Amygdala (tissue), 56 donors: ENCODE data around the gene AKAP8L.

Experiments
- DNase-seq, 56 donors: peaks; one replicate each; lab custom pipeline; 2025; lab: John Stamatoyannopoulos, UW

The AKAP8L gene

DNA sequence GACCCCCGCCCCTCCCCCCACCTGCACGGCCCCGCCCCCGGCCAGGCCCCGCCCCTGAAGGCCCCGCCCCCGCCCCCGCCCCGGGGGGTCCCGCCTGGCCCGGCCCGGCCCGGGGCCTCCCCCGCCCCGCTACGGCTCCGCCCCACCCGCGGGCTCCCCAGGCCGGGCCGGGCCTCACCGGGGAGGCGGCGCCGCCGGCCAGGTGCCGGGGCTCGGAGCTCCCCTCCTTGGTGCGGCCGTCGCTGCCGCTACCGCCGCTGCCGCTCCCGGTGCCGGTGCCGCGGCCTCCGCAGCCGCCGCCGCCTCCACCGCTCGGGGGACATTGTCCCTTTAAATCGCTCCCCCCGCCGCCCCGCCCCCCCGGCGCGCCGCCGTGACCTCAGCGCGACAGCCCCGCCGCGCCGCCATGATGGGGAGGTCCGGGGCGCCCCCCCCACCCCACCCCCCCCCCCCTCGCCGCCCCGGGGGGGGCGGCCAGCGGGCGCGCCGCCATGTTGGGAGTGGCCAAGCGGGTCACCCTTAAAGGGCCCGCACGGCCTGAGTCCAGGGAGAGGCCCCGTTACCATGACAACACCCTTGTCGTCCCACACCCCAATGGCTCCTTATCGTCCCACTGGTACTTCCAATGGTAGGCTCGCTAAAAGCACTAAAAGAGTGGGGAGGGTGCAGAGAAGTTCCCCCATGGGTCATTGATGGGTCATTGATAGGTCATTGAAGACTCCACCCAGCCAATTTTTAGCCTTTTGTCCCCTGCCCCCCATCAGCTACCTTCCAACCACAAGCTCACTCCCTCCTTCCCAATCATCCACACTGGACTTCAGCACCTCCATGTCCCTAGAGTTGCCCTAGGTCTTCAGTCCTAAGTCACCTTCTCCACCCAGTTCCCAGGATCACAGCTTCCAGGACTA, 31.1 kb upstream of the AKAP8L start, which contains the start of gene WIZ:
WIZ (minus strand) TSS at position 337 of the 908 bp plus-strand sequence. CDS start 1,649 bp downstream, outside the sequence.
- DNase-seq: peak in 50 of 56 donors; percentile 22 to 83 (median 62)

DNA sequence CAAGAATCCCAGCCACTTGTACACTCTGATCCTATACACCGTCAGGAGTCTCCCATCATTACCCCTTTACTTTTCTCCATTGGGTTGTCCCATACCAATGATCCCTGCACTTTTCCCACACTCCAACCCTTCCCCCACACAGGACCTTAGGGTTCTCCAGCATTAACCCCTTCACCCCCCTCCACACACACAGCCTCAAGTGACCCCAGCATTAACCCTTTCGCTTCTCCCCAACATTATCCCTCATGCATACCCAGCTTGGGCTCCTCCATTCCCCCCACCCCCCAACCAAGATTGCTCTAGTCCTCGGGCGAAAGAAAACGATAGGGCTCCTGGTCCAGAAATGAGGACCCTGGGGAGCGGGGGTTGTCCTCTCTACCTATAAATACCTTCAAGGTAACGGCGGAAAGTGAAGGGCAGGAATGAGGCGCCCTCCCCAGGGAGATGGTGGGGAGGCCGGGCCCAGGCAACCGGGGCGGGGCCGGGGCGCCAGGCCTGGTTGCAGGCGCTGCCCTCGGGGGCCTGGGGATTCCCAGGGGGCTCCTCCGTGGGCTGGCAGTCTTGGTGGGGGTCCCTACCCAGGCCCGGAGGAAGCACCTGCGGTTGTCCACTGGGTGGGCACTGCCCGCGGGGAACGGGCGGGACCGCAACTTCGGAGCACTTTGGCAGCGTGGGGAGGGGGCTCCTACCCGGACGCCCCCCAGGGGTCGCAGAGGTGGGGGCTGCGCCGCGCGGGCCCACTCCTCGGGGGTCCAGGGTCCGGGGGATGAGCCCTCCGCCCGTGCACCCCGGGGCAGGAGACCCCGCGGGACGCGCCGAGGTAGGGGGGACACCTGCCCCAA, 30.2 kb upstream of the AKAP8L start:
- DNase-seq: peak in 2 of 56 donors; percentile 20 to 52

DNA sequence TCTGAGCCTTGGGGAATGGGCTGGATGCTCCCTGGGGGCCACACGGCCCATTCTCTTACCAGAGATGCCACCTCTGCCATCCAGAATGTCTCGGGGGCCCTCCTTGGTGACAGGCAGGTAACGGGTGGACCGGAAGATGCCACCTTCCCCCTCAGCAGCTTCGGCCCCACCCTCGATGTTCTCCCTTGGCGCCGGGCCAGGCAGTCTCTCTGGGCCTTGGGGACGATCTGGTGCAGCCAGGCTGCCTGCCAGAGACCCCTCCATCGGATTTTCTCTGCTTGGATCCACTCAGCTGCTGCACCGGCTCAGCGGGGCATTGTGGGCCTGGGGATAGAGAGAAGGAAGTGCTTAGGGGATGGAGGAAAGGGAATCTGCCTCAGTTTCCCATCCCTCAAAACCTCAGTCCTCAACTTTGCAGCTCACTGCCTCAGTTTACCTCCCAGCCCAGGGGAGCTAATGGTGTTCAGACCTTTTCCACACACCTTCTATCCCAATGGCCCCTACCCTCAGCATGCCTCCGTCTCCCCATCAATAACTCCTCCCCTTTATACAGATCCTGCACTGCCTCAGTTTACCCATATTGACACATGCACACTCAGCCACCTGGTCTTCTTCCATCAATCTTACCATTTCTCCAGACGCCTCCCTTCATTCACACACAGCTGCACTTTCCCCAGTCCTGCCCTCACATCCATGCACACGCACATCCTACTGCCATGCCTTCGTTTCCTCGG, 29.4 kb upstream of the AKAP8L start:
- DNase-seq: no peak

DNA sequence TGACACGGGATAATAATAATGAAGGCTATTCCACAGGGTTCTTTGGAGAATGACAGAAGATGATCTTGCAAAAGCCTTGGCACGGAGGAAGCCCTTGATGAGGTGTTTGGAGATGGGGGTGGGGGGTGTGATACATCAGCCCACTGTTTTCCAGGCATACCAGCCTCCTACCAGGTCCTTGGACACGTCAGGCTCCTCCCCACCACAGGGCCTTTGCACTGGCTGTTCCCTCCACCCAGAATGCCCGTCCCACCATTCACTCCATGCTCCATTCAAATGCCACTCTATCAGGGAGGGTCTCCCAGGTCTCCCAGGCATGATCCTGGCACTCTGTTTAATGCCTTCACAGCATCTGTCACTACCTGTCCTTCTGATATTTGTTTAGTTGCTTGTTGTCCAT, 28.3 kb upstream of the AKAP8L start:
- DNase-seq: no peak

DNA sequence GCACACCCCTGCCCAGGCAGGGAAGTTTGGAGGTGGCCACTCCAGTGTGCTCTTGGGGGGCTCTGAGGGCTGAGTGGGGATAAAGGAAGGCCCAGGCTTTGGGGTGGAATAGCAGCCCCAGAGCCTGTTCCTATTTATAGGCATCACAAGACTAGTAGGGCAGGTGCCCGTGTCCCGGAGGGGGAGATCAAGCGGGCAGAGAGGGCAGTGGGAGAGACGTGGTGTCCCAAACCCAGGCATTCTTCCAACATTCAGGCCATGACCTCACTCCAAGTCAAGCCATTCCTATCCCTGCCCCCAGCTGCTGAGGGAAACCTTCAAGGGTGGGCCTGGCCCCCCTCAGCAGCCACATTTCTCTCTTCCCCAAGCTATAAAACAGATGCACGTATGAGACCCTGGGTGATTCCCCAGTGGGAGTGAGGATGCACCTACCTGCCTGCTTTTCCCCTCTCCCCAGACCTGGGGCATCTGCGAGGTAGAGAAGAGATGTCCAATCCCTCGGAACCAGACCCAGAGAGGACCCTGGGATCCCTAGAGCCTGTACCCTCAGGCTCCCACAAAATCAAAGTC, 27.1 kb upstream of the AKAP8L start:
- no peak for DNase-seq

DNA sequence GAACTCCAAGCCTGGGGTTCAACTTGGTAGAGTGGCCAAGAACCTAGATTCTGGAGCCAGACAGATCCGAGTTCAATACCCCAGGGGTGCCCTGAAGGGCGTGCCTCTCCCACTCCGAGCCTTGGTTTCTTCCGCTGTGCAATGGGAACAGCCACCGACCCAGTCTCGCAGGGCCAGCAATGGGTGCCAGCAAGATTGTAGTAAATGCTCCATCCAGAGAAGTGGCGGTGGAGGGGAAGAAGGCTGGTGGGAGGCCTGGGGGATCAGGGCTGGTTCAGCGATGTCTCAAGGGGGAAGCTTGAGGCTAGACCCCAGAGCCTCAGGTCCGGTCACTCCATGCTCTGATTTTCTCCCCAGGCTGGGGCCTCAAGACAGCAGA, 26.4 kb upstream of the AKAP8L start:
- DNase-seq: no peak

DNA sequence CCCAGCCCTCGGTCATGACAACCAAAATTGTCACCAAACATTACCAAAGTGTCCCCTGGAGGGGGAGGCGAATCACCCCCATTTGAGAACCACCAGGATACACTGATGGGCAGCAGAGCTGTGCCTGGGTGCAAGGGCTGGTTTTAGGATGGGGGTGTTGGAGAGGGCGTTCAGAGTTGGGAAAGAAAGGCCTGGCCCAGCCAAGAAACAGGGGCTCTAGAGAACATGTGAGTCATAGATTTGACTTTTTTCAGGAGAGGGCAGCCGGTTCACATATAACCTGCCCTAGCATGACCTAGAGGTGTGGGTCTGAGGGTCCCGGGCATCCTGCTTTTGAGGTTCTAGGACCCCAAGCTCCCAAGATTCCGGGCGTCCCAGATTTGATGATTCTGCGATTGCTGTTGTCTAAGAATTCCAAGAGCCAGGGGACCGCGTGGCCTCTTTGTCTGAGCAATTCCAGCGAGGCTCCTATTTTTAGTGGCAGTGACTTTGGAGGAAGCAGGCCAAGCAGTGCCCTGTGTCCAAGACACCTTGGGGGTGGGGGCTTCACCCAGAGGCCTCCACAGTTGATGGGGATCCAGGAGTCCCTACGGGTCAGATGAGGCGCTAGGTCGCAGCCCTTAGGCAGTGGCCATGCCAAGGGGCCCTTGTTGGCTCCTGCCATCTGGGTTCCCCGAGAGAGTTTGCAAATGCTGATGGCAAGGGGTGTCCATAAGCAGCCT, 25.9 kb upstream of the AKAP8L start:
- no peak for DNase-seq

DNA sequence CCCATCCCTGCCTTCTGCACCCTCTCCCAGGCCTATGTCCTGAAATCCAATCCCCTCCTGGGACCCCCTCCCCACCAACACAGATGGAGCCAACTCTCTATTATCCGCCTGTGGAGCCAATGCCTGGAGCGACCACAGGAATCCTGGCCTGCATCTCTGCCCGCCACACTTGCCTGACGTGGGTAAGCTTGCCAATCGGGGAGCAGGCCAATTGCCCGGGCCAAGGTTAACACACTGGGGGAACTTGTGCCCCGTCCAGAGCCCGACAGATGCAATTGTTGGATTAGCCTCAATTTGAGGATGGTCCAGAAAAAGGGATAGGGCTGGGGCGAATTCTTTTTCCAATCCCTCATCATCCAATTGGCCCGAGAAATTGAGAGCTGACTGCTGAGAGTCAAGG, 25.1 kb upstream of the AKAP8L start:
- DNase-seq: peak in 19 of 56 donors; percentile 1 to 58 (median 19)

DNA sequence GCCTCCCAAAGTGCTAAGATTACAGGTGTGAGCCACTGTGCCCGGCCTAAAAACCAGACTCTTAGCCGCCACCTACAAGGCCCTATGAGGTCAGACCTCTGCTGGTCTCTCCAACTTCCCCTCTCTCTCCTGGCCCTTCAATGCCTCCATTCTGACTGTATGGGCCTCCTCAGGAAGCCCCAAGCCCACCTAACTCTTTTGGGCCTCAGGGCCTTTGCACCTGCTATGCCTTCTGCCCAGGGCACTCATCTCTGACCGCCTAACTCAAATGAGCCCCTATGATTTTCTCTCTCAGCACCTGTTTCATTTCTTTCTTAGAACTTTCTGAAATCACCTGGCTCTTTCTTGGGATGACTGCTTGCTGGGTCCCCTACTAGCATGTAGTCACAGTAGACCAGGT, 24.5 kb upstream of the AKAP8L start:
- no peak for DNase-seq

DNA sequence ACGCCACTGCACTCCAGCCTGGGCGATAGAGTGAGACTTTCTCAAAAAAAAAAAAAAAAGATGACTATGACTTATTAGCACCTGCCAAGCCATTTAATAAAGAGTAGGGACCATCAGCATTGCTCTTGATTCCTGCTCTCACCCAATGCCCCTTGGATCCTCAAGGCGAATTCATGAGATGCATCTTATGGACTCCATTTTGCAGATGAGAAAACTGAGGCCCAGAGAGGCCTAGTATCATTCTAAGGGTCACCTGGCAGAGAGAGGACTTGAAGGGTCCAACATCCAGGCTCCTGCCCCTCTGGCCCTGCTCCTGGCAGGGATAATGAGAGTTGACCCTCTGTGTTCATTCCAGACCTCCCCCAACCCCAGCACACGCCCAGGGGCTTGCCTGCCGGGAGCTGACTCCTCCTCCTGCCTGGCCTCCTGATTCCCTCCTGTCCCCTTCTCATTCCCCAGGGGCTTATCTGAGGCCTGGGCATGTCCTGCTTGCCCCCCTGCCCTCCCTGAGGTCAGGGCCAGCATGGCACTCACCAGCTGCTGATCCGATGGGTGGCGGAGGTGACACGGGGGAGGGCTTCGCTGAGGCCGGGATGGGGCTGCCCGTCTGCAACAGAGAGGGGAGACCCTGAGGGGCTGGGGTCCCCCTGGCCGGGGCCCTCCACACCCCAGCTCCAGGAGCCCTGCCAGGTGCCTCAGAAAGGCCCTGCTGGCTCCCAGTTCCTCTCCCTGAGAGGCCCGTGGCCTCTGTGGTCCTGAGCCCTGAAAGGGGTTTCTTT, 23.5 kb upstream of the AKAP8L start:
- no peak for DNase-seq

DNA sequence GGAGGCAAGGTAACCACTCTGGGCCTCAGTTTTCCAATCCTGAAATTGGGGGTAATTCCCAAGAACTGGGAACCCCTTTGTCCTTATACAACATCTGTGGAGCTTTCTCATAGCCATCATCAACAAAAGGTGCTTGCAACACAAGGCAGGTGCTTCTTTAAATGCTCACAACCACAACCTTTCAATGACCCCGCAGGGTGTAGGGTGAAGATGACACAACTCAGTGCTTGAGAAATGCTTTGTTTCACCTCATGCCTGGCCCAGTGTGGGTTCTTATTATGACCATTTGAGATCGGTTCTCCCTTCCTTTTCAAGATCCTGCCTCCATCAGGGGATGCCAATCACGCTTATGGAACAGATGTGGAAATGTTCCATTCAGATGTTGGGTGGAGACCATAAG, 22.5 kb upstream of the AKAP8L start:
- no peak for DNase-seq

DNA sequence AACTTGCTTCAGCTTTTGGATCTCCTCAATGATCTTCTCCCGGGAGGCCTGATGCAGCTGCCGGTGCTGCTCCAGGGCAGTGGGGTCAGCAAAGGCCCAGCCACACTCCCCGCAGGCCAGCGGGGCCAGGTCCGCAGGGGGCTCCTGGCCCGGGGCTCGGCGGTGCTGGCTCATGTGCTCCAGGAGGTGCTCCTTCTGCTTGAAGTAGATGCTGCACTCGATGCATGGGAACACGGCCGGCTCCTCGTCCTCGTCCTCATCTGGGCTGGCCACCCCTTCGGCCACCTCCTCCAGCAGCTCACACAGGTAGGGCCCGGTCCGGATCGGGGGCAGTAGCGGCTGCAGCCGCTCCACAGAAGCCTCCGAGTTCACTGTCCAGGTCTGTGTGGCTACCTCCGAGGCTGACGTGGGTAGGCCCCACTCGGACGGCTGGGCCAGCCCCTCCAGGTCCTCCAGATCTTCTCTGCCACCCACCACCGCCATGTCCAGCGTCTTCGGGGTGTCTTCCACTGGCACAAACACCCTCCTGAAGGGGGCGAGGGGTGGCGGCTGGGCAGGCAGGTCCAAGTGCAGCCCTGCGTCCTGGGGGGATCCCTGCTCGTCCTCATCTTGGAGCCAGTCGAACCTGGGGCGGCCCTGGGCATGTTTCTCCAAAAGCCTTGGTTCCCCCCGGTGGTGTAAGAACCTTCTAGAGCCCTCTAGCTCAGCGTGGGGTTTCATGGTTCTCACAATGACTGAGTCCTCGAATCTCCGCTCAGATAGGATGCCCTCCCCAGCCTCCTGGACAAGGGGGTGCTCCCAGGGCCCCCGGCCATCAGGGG, 21.2 kb upstream of the AKAP8L start:
- no peak for DNase-seq

DNA sequence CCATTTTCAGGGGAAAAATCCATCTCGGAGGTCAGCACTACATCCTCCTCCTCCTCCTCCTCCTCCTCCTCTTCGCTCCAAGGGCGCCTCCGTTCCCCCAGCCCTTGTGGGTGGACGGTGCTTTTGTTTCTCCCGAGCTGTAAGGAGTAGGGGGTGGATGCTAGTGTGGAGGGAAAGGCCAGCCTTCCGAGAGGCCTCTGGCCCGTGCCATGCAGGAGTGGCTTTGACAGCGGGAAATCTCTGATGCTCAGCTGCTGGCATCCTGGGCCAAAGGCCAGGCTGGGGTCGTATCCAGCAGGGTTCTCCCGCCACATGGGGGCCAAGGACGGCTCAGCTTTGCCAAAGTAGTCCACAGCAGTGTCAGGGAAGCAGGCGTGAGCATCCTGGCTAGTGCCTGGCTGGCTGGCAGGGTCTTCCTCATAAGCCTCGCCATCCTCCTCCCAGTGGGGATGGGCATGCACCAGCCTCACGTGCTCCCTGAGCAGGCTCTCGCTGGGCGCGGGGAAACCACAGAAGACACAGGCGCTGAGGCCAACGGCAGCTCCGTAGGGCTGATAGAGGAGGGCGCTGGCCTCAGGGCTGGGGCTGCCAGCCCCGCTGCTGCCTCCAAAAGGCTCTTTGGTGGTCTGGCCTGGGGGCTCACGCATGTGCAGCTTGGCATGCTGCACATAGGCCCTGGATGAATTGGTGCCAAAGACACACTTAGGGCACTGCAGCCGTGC, 20.5 kb upstream of the AKAP8L start:
- no peak for DNase-seq

DNA sequence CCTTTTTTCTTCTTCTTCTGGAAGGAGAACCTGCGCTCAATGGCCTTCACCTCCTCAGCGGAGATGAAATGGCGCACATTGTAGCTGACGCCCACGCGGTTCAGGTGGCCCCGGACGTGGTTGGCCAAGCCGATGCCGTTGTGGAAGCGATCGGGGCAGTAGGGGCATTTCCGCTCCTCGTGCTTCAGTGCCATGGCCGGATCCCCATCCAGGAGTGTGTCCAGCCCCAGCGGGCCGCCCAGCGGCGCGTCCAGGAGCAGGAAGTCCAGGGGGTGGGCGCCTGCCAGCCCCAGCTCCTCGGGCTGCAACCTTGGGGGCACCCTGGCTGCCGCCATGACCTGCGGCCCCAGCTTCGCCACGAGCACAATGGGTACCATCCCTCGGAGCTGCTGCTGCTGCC, 19.8 kb upstream of the AKAP8L start:
- no peak for DNase-seq

DNA sequence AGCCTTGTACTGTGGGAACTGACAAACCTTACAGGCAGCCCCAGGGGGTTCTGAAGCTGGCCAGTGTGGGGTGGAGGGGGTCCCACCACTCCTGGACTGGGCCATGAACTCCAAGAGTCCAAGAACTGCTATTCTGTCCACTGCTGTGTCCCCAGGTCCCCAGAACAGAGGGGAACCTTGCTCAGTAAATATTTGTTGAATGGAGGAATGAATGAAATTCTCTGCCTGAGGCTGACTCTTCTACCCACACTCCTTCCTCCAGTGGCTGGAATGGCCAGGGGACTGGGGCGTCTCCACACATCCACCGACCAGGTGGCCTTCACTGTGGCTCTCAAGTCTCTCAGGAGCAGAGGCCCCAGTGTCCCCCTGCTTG, 19.3 kb upstream of the AKAP8L start:
- DNase-seq: no peak

DNA sequence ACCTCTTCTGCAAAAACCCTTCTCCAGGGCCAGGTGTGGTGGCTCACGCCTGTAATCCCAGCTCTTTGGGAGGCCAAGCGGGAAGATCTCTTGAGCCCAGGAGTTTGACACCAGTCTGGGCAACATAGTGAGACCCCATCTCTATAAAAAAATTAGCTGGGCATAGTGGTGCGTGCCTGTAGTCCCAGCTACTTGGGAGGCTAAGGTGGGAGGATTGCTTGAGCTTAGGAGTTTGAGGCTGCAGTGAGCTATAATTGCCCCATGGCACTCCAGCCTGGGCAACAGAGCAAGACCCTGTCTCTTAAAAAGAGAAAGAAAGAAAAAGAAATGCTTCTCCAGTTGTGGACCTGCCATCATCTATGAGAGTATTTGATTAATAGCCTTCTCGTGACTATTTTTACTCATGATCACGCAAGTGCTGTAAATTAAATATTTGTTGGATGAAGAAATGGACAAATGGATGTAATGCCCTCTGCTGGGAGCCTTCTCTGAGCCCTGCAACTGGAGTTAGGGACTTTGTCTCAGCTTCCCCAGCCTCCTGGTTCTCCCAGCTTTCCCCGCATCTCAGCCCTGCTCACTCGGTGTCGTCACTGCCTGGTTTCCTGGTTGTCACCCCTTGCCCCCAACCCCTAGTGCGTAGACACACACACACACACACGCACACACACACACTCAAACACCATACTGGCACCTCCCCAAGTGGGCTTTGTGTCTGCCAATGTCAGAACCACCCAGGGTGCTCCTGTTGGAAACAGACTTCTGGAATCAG, 18.8 kb upstream of the AKAP8L start:
- no peak for DNase-seq

DNA sequence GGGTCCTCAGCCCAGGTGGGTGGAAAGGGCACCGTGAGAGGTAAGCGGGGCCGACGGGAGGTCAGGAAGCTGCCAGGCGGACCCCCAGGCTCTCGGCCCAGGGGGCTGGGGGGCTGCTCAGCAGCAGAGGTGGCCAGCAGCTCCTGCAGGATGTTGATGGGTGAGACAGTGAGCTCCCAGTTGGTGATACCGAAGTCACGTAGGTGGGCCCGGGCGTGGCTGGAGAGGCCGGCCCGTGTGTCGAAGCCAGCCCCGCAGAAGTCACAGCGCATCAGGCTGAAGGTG, 18.0 kb upstream of the AKAP8L start:
- no peak for DNase-seq
